GM19043 (cell line): ENCODE data around the gene A2ML1.
"Not testable (repeated sequence)": the region's sequence is repeated elsewhere in the genome, so short reads cannot be mapped to it uniquely, and the experiment has no call there.

ENCODE experiments used
- ATAC-seq: cut with Tn5 transposase; IDR thresholded peaks from one replicate; pipeline ENCODE4 v1.9.1; 2021; ENCODE audit warnings: low read depth; ENCODE audit not compliant: unreplicated experiment

The A2ML1 gene

DNA sequence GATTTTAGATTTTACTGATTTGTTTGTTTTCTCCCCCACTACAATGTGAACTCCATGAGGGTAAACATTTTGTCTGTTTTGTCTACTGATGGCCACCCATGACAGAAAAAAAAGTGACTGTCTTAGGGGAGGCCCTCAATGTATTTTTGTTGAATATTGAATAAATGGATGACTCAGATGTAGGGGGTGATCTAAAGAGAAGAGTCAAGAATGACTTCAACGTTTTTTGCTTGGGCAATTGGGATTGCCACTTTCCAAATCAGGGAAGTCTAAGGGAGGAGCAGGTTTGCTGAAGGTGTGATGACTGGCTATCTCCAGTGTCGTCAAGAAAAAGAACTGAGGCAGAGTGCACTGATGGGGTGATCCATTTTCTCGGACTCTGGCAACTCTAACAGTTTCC, 81.2 kb downstream of the A2ML1 start:
- ATAC-seq: no peak

DNA sequence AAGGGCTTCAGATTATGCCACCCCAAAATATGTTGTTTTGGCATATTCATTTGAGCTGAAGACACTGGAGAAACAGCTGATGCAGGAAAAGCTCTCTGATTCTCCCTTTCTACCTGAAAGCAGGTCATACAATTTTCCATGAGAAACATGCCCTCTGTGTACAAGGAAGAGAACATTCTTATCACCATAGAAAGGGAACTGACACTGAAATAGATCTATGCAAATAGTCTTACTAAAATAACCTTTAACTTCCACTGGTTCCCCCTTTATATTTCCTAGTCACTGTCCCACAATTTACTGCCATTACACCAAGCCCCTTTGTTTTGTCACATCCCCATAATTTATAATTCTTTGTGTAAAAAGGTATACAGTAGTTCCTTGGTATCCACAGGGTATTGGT, 82.2 kb downstream of the A2ML1 start:
- ATAC-seq: no peak

DNA sequence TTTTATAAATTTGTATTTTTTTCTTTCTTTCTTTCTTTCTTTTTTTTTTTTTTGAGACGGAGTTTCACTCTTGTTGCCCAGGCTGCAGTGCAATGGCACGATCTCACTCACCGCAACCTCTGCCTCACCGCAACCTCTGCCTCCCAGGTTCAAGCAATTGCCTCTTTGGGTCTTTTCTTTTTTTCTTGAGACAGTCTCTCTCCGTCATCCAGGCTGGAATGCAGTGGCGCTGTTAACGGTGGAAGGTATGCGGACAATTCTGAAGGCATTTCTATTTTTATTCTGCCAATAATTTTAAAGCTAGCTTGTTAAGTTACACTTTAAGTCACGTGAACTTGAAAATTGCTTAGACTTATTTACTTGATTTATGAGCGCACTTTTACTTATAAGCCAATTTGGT, 83.1 kb downstream of the A2ML1 start:
- ATAC-seq: no peak

DNA sequence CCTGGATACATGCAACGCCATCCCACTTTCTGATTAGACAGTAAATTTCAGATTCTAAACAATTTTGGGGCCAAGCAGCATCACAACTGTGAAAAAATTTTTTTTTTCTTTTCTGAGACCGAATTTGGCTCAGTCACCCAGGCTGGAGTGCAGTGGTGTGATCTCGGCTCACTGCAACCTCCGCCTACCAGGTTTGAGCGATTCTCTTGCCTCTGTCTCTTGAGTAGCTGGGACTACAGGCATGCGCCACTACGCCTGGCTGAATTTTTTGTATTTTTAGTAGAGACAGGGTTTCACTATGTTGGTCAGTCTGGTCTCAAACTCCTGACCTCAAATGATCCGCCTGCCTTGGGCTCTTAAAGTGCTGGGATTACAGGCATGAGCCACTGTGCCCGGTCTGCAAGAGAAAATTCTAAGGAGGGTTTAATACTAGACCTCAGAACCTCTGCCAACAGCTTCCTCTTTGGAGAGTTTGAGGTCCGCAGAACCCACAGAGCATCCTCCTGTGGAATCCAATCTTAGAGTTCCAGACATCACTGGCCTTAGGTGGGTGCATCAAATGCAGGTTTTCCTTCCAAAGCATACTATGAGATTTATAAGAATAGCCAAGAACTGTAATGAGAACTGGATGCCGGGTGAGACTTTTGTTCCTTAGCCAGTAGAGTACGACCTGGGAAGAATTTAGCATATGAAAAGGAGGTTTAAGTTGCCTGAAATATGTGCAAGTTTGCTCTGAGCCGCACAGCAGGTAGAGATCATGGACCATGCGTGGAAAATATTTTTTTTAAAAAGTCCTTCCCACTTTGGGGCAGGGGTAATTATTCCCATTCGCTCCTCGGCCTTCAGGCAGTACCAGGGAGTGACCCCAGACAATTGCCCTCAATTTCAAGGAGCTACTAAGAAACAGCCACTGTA, 84.1 kb downstream of the A2ML1 start:
- ATAC-seq: no peak

DNA sequence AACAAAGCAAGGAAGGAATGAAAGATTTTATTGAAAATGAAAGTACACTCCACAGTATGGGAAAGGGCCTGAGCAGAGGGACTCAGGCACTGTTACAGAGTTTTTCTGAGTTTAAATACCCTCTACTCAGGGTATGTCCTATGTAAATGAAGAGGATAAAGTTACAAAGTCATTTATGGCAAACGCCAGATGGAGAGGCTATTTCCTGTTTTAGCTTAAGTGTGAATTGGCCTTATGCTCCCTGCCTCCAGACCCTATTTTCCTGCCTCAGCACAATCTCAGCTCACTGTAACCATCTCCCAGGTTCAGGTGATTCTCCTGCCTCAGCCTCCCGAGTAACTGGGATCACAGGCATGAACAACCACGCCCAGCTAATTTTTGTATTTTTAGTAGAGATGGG, 85.1 kb downstream of the A2ML1 start:
- no peak for ATAC-seq

DNA sequence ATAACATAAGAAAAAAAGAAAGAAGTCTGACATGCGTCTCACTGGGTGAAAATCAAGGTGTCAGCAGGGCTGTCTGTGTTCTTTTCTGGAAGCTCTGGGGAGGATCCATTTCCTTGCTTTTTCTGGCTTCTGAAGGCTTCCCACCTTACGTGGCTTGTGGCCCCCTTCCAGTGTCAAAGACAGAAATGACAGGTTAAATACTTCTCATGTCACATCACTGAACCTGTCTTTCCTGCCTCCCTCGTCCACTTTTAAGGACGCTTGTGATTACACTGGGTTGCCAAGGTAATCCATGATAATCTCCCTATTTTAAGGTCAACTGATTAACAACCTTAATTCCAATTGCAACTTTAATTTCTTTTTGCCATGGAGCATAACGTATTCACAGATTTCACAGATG, 87.3 kb downstream of the A2ML1 start:
- ATAC-seq: no peak

DNA sequence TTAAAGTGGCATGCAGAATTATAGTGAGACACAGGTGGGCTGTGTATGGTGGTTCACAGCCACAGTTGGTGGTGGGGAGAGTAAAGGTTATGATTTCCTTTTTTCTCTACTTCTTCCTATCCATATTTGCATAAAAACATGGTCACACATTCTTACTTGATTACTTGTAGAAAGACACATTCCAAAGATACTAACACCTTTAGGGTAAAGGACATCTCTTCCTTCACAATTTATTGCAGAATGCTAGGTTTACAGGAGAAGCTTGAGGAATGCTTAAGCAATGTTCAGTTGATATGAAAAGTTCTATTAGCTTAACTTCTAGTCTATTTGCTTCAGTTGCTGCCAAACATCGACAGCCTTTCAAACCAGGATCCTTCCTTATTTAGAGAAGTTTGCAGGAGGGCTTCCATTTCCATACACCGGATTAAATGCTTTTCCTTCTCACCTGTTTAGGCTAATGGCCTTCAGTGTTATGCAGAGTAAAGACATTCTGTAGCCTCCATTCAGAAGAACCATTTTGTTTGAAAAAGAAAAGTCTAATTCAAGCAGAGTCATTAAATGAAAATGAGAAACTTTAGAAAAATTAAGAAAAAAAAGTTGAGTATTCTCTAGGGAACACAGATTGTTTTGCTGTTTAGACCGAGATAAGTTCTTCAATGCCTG, 89.3 kb downstream of the A2ML1 start:
- ATAC-seq: no peak

DNA sequence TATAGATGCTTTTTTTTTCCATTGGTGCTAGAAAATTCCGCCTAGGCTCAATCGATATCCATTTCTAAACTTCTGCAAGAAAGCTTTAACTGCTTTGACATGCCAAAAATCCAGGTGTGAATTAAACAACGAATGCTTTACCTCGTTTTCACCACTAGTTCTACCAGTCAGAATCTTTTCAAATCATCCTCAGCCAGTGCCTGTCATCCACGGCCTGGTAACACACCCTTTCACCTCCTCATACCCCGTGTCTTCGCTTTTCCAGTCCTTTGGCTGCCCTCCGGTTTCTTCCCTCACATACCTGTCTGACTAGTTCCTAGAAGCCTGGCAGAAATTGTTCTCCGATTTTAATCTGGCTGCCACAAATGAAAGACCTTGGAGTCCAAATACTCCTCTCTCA, 90.5 kb downstream of the A2ML1 start:
- ATAC-seq: no peak

DNA sequence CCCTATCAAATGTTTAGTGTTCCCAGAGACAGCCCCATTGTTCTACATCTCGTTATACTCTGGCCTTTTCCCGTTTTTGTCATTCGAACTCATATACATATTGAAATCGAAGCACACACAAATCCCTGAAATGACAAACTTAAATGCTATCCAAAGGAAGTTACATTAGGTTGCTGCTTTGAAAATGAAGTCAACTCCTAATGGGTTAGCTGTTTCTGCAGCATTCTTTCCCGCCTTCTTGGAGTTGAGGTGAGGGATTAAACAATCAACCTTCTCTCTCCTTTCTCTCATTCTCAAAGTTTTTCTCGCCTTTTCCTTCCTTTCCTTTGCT, 91.2 kb downstream of the A2ML1 start:
- no peak for ATAC-seq

DNA sequence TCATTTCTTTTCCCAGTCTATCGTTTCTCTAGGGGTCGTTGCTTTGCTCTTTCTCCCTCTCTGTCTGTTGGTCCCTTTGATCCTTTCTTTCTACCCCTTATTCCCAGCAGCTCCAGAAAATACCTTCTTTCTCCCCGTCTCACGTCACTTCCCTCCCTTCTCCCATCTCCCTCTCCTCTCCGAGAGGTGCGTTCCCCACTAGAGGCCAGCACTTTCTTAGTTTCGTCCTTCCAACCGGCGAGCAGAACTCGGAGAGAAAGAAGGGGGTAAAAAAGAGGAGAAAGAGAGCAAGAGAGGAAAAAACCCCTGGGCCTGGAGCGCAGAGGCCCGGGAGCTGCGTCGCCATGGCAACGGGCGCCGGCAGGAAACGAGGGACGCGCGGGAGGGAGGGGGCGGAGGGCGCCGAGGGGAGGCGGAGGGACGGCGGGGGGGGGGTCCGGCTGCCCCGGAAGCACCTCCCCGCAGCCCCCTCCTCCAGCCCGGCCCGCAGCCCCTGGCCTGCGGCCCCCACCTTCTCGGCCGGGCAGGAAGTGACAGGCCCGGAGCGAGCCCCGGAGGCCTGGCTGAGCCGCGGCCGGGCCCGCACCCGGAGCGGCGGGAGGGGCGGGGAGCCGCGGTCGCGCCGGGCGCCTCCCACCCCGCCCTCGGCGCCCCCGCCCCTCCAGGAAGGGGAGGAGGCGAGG, 91.8 kb downstream of the A2ML1 start, which contains the start of gene PHC1:
Gene PHC1, plus strand, starts transcription at position 477 of the 683 bp plus-strand sequence. CDS start 3,169 bp downstream, outside the sequence.
- peak; percentile 59 for ATAC-seq

DNA sequence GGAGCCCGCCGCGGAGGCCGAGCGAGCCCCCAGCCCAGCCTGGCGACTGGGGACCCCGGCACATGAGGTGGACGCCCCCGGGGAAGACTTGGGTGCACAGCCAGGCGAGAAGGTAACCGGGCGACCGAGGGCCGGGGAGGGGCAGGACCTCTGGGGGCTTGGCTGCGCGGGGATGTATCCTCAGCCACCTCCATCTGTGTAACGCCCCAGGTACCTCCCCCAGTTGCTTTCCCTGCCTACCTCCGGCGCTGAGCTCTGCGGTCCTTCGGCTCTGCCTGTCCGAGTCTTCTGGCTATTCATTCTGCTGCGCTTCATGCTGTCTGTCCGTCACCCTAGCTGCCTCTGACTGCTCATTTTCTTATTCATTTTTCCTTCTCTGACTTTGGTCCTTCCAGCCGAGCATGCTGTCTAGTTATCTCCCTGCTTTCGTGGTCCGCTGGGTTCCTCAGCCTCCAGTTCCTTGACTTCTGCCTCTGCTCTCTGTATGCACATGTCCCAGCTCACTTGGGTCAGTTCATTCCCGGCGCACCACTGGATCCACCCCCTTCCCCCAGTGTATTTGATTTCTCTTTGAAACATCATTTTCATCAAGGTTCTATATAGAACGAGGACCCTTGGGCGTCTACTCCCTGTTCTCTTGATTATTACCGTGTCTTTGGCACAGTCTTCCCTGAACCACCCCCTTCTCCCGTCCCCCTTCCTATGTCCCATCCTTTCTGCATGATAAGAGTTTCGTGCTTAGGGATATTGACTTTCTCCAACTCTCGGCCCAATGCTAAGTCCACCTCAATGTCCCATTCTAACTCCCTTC, 92.5 kb downstream of the A2ML1 start:
- ATAC-seq: peak; percentile 61

DNA sequence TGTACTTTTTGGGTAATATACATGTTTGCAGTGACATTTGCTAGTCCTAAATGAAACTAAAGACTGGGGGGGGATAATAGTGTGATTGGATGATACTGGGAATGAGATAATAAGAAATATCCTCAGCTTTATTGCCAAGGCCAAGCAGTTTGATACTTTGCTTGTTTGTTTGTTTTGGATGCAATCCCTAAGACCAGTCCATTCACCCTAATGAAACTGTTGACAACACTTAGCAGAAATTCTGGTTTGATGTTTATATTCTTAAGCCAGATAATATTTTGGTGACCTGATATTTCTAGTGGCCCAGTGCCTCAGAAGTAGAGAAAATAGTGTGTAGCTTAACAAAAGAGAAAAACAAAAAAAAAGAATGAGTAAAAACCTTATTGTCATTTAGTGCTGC, 93.7 kb downstream of the A2ML1 start:
- no peak for ATAC-seq

DNA sequence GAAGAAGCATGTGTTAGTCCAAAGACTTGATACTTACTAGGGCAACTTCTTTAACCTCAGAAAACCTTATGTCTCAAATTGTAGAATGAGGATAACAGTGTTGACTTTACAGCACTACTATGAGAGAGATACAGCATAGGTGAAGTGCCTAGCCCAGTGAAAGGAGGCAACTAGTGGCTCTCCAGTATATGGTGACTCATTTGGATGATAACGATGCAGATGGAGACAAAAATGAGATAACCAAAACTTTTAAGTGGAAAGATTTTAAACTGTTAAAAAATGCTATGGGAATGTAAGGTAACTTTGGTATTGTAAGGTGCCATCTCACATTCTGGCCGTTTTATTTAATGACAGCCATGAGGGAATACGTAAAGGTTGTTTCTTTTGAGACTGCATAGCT, 94.6 kb downstream of the A2ML1 start:
- no peak for ATAC-seq

DNA sequence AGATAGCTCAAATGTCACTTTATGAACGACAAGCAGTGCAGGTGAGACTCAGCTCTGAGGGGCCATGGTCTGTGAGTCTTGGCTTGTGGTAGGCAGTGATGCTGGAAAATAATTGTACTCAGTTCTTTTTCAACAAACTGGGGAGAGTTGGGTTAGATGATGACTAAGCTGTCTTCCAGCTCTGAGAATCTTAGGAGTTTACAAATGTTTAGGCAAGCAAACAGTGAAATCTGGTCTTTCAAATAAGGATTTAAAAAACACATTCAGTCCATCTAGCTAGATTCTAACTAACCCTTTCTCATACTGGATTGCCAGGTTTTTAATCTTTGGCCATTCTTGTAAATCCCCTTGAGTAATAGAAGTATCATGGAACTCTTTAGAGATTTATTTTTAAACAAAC, 95.3 kb downstream of the A2ML1 start:
- no peak for ATAC-seq

DNA sequence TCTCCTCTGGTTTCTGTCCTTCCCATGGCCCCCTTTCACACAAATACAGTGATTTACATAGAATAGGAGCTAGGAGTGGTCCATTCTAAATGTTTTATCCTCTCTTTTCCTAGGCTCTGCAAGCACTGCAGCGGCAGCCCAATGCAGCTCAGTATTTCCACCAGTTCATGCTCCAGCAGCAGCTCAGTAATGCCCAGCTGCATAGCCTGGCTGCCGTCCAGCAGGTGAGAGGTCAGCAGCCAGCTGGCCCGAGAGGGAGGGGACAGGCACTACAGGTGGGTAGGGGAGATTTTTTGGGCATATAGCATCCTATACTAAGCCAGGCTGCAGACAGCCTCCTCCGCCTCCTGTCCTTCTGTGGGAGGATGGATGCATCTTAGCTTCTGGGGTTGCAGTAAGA, 97.2 kb downstream of the A2ML1 start:
- ATAC-seq: not testable (repeated sequence)

DNA sequence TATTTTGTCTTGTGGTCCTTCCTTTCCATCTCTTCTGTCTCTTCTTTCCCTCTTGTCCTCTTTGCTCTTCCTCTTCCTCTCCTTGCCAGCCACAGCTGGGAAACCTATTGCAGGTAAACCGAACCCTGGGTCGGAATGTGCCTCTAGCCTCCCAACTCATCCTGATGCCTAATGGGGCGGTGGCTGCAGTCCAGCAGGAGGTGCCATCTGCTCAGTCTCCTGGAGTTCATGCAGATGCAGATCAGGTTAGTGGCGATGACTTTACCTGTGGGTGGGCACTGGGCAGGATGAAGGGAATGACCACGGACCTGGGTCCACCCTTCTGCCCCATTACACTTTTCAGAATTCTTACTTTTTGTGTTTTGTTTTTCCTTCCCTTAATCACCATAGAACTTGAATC, 100.1 kb downstream of the A2ML1 start:
- no peak for ATAC-seq
